Trophoblast cell (in vitro differentiated cells and primary cell): ENCODE measurements around the gene BAIAP2.
"Not testable (repeated sequence)": the region's sequence is repeated elsewhere in the genome, so short reads cannot be mapped to it uniquely, and the experiment has no call there.

Experiments used
- DNase-seq, 2 donors: peaks; one replicate each; pipeline ENCODE4 v3.0.0-alpha.2; 2016
- H2AFZ ChIP-seq: 2 replicates; pipeline ENCODE4 v1.6.1; 2013; ENCODE audit warnings: low read length, moderate library complexity, mild to moderate bottlenecking; ENCODE audit not compliant: insufficient read depth, poor library complexity
- H2AK5ac ChIP-seq: 2 replicates; pipeline ENCODE4 v1.6.1; 2013; ENCODE audit warnings: mild to moderate bottlenecking, low read length
- H2BK120ac ChIP-seq: 2 replicates; pipeline ENCODE4 v1.6.1; 2013; ENCODE audit warnings: low read length, mild to moderate bottlenecking, moderate library complexity; ENCODE audit not compliant: insufficient read depth, poor library complexity
- H2BK12ac ChIP-seq: 2 replicates; pipeline ENCODE4 v1.6.1; 2013; ENCODE audit warnings: mild to moderate bottlenecking, low read length, moderate library complexity
- H2BK5ac ChIP-seq: 2 replicates; pipeline ENCODE4 v1.6.1; 2013; ENCODE audit warnings: low read length, low read depth, moderate library complexity, mild to moderate bottlenecking; ENCODE audit not compliant: poor library complexity
- H3K14ac ChIP-seq: 2 replicates; pipeline ENCODE4 v1.6.1; 2013; ENCODE audit warnings: mild to moderate bottlenecking, low read length
- H3K18ac ChIP-seq: 2 replicates; pipeline ENCODE4 v1.6.1; 2013; ENCODE audit warnings: mild to moderate bottlenecking, low read length
- H3K23ac ChIP-seq: 2 replicates; pipeline ENCODE4 v1.6.1; 2013; ENCODE audit warnings: low read length
- H3K27ac ChIP-seq: 2 replicates; pipeline ENCODE4 v1.5.1; 2013; ENCODE audit warnings: low read depth, mild to moderate bottlenecking, inconsistent platforms, low read length, moderate library complexity
- H3K27me3 ChIP-seq: 2 replicates; pipeline ENCODE4 v1.6.1; 2013; ENCODE audit warnings: inconsistent platforms, mild to moderate bottlenecking, low read length, moderate library complexity; ENCODE audit not compliant: insufficient read depth
- H3K36me3 ChIP-seq, 2 experiments: 1 replicate in 1 of 2; 2 replicates in 1 of 2; pipeline ENCODE4 v1.6.1; 2013; ENCODE audit warnings: low read length in 2 of 2, mild to moderate bottlenecking in 2 of 2, moderate library complexity in 1 of 2; ENCODE audit not compliant: insufficient read depth in 2 of 2, control insufficient read depth in 1 of 2
- H3K4ac ChIP-seq: 2 replicates; pipeline ENCODE4 v1.6.1; 2013; ENCODE audit warnings: low read depth, mild to moderate bottlenecking, low read length, moderate library complexity
- H3K4me1 ChIP-seq, 2 experiments: 1 replicate in 1 of 2; 2 replicates in 1 of 2; pipeline ENCODE4 v1.6.1; 2013; ENCODE audit warnings: low read length in 2 of 2, mild to moderate bottlenecking in 2 of 2, moderate library complexity in 1 of 2; ENCODE audit not compliant: insufficient read depth in 2 of 2, control insufficient read depth in 1 of 2
- H3K4me2 ChIP-seq: 2 replicates; pipeline ENCODE4 v1.6.1; 2013; ENCODE audit warnings: inconsistent platforms, mild to moderate bottlenecking, low read length, moderate library complexity
- H3K4me3 ChIP-seq: 2 replicates; pipeline ENCODE4 v1.5.1; 2013; ENCODE audit warnings: mild to moderate bottlenecking, low read depth, low read length, inconsistent platforms
- H3K79me1 ChIP-seq: one replicate; pipeline ENCODE4 v1.6.1; 2013; ENCODE audit warnings: low read length
- H3K79me2 ChIP-seq: 2 replicates; pipeline ENCODE4 v1.6.1; 2013; ENCODE audit warnings: low read length, mild to moderate bottlenecking; ENCODE audit not compliant: control insufficient read depth, insufficient read depth, poor library complexity
- H3K9ac ChIP-seq: 2 replicates; pipeline ENCODE4 v1.6.1; 2013; ENCODE audit warnings: mild to moderate bottlenecking, low read length
- H3K9me3 ChIP-seq: 2 replicates; pipeline ENCODE4 v1.6.1; 2013; ENCODE audit warnings: low read depth, mild to moderate bottlenecking, control low read depth, inconsistent platforms, low read length; ENCODE audit not compliant: insufficient read depth
- H4K12ac ChIP-seq: 2 replicates; pipeline ENCODE4 v1.6.1; 2013; ENCODE audit warnings: low read depth, mild to moderate bottlenecking, low read length, moderate library complexity
- H4K8ac ChIP-seq: 2 replicates; pipeline ENCODE4 v1.6.1; 2013; ENCODE audit warnings: low read depth, mild to moderate bottlenecking, low read length, moderate library complexity
- H4K91ac ChIP-seq: one replicate; pipeline ENCODE4 v1.6.1; 2013; ENCODE audit warnings: low read depth, mild to moderate bottlenecking, low read length, moderate library complexity
- WGBS: extraction: QIAGEN DNeasy Blood & Tissue Kit; methylation state at CpG from one replicate; pipeline ENCODE4 v1.1.7; 2013; ENCODE audit warnings: missing lambda C conversion rate; ENCODE audit not compliant: insufficient read length, insufficient coverage; ENCODE audit errors: extremely low coverage; 5-methylcytosine and 5-hydroxymethylcytosine counted together

BAIAP2 gene

DNA sequence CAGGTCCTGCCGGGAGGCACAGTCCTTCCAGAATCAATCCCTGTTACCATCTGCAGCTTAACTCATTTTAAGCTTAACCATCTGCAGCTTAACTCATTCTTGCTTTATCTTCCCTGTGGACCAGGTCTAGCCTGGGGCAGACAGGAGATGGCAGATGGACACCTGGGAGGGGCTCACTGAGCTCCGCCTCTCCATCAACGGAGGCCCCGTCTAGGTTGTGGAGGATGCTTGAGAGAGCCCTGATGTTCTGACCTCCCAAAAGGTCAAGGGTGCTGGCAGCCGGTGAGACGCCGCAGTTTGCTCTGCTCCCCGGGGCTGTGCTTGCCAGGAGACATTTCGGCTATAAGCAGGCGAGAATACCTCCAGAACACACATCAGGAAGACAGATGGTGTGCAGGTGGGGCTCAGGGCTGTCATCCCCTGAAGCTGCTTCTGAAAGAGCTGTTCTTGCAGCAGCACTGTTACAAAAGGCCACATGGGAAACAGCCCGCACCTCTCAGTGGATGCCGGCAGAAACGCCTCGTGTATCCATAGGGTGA, 41.3 kb downstream of the BAIAP2 start:
- Histone ChIP-seq H3K18ac (no peak overlapping the region), H3K4me1 (peaks cover 9 to 10% of the 10 kb centered on the region in 2 experiments), H3K36me3 (peaks cover 23 to 25% of the 10 kb centered on the region in 2 experiments), H3K14ac (no peak overlapping the region), H4K12ac (no peak overlapping the region), H4K8ac (no peak overlapping the region), H4K91ac (no peak overlapping the region), H3K27ac (no peak overlapping the region), H3K9me3 (peaks cover 5% of the 10 kb centered on the region), H3K4me3 (no peak overlapping the region), H3K27me3 (no peaks in the 10 kb centered on the region), H3K23ac (no peak overlapping the region), H2AK5ac (no peak overlapping the region), H2AFZ (no peak overlapping the region), H3K79me2 (no peaks in the 10 kb centered on the region), H2BK5ac (no peak overlapping the region), H3K4ac (no peak overlapping the region), H3K4me2 (no peak overlapping the region), H3K9ac (no peak overlapping the region), H2BK12ac (no peak overlapping the region), H2BK120ac (no peak overlapping the region), H3K79me1 (no peaks in the 10 kb centered on the region)
- WGBS = no CpG with 5 or more reads among the region's 14 CpGs
- no peak for DNase-seq

DNA sequence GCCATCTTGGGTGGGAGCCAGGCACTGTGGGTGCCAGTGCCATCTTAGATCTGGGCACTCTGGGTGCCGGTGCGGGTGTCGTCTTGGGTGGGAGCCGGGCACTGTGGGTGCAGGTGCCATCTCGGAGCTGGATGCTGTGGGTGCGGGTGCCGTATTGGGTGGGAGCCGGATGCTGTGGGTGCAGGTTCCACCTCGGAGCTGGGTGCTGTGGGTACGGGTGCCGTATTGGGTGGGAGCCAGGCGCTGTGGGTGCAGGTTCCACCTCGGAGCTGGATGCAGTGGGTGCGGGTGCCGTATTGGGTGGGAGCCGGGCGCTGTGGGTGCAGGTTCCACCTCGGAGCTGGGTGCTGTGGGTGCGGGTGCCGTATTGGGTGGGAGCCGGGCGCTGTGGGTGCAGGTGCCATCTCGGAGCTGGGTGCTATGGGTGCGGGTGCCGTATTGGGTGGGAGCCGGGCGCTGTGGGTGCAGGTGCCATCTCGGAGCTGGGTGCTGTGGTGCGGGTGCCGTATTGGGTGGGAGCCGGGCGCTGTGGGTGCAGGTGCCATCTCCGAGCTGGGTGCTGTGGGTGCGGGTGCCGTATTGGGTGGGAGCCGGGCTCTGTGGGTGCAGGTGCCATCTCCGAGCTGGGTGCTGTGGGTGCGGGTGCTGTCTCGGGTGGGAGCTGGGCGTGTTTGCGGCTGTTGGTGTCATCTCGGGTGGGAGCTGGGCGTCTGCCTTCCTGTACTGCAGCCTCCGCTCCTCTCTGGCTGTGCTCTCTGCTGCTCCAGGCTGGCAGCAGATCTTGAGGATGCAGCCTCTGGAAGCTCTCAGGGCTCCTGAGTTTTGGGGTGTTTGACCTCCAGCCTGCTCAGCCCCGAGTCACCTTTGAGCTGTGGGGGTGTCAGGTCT, 43.3 kb downstream of the BAIAP2 start:
- DNase-seq, H3K9me3 ChIP-seq, H4K91ac ChIP-seq, H2BK5ac ChIP-seq, H3K4me1 ChIP-seq, H4K12ac ChIP-seq, H3K27me3 ChIP-seq, H3K79me2 ChIP-seq, H2AFZ ChIP-seq, H3K23ac ChIP-seq, H2BK120ac ChIP-seq, H3K18ac ChIP-seq, H3K27ac ChIP-seq, H3K9ac ChIP-seq, H3K4me2 ChIP-seq, H3K4me3 ChIP-seq, H3K79me1 ChIP-seq, H3K14ac ChIP-seq, H2BK12ac ChIP-seq, H3K4ac ChIP-seq, H2AK5ac ChIP-seq, H4K8ac ChIP-seq: not testable (repeated sequence)
- H3K36me3 ChIP-seq = peaks cover 23 to 32% of the 10 kb centered on the region in 2 experiments
- WGBS = no CpG with 5 or more reads among the region's 45 CpGs

DNA sequence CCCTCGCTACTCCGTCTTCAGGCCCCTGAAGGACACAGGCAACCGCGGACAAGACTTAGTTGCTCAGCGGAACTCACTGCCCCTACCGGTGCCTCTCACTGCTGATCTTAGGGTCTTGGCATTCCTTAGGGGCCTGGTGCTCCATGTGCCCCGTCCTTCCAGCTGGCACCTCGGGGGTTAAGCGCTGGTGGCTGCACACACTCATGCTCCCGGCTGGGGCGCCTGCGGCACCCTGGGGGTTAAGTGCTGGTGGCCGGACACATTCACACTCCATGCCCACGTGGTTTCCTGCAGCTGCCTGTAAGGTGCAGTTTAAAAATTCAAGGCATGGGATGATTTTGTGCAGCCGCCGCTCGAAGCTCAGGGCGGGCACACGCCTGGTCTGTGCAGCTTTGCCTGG, 45.1 kb downstream of the BAIAP2 start:
- peaks cover 23 to 30% of the 10 kb centered on the region in 2 experiments for H3K36me3 ChIP-seq
- no peaks in the 10 kb centered on the region for H3K27me3 ChIP-seq
- H3K27ac ChIP-seq = no peak overlapping the region
- no CpG with 5 or more reads among the region's 19 CpGs for WGBS
- no peaks in the 10 kb centered on the region for H3K79me2 ChIP-seq
- H3K23ac ChIP-seq = no peak overlapping the region
- no peak overlapping the region for H2BK12ac ChIP-seq
- no peak overlapping the region for H3K4me3 ChIP-seq
- H4K12ac ChIP-seq = no peak overlapping the region
- no peak overlapping the region for H2BK120ac ChIP-seq
- no peak overlapping the region for H3K4me2 ChIP-seq
- H3K9me3 ChIP-seq = no peaks in the 10 kb centered on the region
- no peaks in the 10 kb centered on the region for H3K4me1 ChIP-seq
- H3K79me1 ChIP-seq = no peaks in the 10 kb centered on the region
- H4K91ac ChIP-seq = no peak overlapping the region
- H3K9ac ChIP-seq = no peak overlapping the region
- no peak overlapping the region for H4K8ac ChIP-seq
- DNase-seq = peak in 1 of 2 donors; percentile 40
- H2AFZ ChIP-seq = no peak overlapping the region
- no peak overlapping the region for H3K14ac ChIP-seq
- no peak overlapping the region for H3K18ac ChIP-seq
- no peak overlapping the region for H3K4ac ChIP-seq
- H2BK5ac ChIP-seq = no peak overlapping the region
- no peak overlapping the region for H2AK5ac ChIP-seq

DNA sequence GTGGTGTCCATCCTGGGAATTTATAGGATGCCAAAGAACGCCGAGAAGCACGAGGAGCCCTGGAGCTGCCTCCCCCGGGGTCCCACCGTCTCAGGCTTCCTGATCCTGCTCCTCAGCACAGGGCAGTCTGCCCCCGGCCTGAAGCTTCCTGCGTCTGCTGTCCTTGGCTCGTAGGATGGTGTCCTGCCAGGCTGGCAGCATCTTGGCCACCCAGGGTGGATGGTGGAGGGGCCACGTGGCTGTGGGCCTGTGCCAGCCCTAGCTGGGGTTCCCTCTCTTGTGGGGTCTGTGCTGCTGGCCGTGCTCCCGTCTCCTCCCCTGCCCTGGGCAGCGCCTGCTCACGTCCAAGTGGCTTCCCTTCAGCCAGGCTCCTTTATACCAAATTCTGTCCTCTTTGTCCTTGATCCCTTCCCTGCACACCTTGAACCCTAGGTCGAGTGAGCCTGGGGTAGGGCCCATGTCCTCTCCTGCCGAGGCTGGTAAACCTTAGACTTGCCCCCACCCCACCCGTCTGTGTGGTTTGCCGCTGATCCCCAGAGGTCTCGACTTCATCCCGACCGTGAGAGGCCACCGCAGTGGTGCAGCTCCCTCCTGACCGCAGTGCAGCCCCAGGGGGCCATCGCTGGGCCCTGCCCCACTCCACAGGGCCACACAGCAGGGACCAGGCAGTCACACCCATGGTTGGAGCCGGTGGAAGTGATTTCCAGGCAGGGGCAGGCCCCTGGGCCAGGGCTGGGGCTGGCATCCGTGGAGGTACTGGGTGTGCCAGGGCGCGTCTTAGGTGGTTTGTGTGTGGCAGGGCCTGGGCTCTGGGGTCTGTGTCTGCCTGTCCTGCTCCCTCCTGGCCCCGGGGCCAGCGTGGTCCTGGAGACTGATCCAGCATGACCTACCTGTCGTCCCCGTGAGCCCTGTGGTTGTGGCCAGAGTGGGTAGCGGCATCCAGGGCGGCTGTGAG, 46.5 kb downstream of the BAIAP2 start:
- Histone ChIP-seq H4K8ac (no peak overlapping the region), H2BK12ac (no peak overlapping the region), H3K79me1 (no peaks in the 10 kb centered on the region), H3K14ac (no peak overlapping the region), H4K12ac (no peak overlapping the region), H3K9ac (no peak overlapping the region), H3K18ac (no peak overlapping the region), H3K4ac (no peak overlapping the region), H3K79me2 (no peaks in the 10 kb centered on the region), H3K36me3 (peaks cover 34 to 43% of the 10 kb centered on the region in 2 experiments), H3K27me3 (no peaks in the 10 kb centered on the region), H3K4me2 (no peak overlapping the region), H4K91ac (no peak overlapping the region), H2AFZ (no peak overlapping the region), H3K9me3 (no peaks in the 10 kb centered on the region), H2BK5ac (no peak overlapping the region), H2BK120ac (no peak overlapping the region), H3K27ac (no peak overlapping the region), H3K4me1 (no peaks in the 10 kb centered on the region), H3K4me3 (no peak overlapping the region), H2AK5ac (no peak overlapping the region), H3K23ac (no peak overlapping the region)
- no peak for DNase-seq
- no CpG with 5 or more reads among the region's 33 CpGs for WGBS
